NCI-H2107 treated with DMSO at 0.1 percent for 48 hours (cell line): ENCODE results near the gene FHAD1.
A peak's percentile ranks its signal among the peaks of the same experiment; 100 is the strongest.

ENCODE experiments used
- DNase-seq: peaks from one replicate; lab custom pipeline; 2025; ENCODE audit not compliant: unreplicated experiment; lab: John Stamatoyannopoulos, UW

Gene FHAD1

GRCh38 chr1:15245593-15246360 lies 1.2 kb upstream of the FHAD1 start:
- DNase-seq = no peak

GRCh38 chr1:15248216-15248615 lies 1.2 kb downstream of the FHAD1 start:
- no peak for DNase-seq

GRCh38 chr1:15249081-15249480 lies 2.1 kb downstream of the FHAD1 start:
- no peak for DNase-seq

- no peak for DNase-seq
Observed at GRCh38 chr1:15251857-15252835, 5.1 kb downstream of the FHAD1 start.

- DNase-seq = no peak
Observed at GRCh38 chr1:15254559-15254958, 7.5 kb downstream of the FHAD1 start.

- no peak for DNase-seq
Observed at GRCh38 chr1:15255582-15256149, 8.6 kb downstream of the FHAD1 start.

- no peak for DNase-seq
Observed at GRCh38 chr1:15256584-15256983, 9.6 kb downstream of the FHAD1 start.

- DNase-seq = no peak
Observed at GRCh38 chr1:15257309-15257708, 10.3 kb downstream of the FHAD1 start.

- no peak for DNase-seq
Observed at GRCh38 chr1:15258833-15259621, 12.0 kb downstream of the FHAD1 start.

- DNase-seq = no peak
Observed at GRCh38 chr1:15259622-15260007, 12.6 kb downstream of the FHAD1 start.

- no peak for DNase-seq
Observed at GRCh38 chr1:15260418-15261154, 13.6 kb downstream of the FHAD1 start.

GRCh38 chr1:15261155-15262002 lies 14.4 kb downstream of the FHAD1 start:
- no peak for DNase-seq

- DNase-seq = no peak
Observed at GRCh38 chr1:15262003-15262377, 15.0 kb downstream of the FHAD1 start.

- no peak for DNase-seq
Observed at GRCh38 chr1:15262706-15263105, 15.7 kb downstream of the FHAD1 start.

- no peak for DNase-seq
Observed at GRCh38 chr1:15264769-15265168, 17.7 kb downstream of the FHAD1 start.

- DNase-seq = no peak
Observed at GRCh38 chr1:15271196-15271595, 24.2 kb downstream of the FHAD1 start.

- peak; percentile 82 for DNase-seq
Observed at GRCh38 chr1:15272009-15272781, 25.2 kb downstream of the FHAD1 start.

- no peak for DNase-seq
Observed at GRCh38 chr1:15272782-15273127, 25.7 kb downstream of the FHAD1 start.

GRCh38 chr1:15273274-15273673 lies 26.3 kb downstream of the FHAD1 start:
- no peak for DNase-seq
